ENCODE results near the gene MAGI2. TPM values are rescaled to one million over a fixed set of nuclear protein-coding genes. Genes with fewer than 3 reads are reported as not detected.

Gene MAGI2
- total and polyA plus RNA-seq, 2 donors (not counting 3 experiments of a cell fraction or from before 2014, with no cell fraction given), result 0.28 to 6.0 TPM

GRCh38 chr7:78139335-78139734 lies 1314.1 kb downstream of the MAGI2 start:
- Histone ChIP-seq H3K79me2 (ENCODE audit: control insufficient read depth, insufficient read depth, low read length) (no peaks in the 10 kb centered on the region), H3K4me1 (ENCODE audit: control insufficient read depth, extremely low read depth, insufficient read depth, low read length) (no peaks in the 10 kb centered on the region), H3K27me3 (ENCODE audit: control insufficient read depth in 2 of 2, insufficient read depth in 2 of 2, low read length in 2 of 2) (no peaks in the 10 kb centered on the region), H3K4me2 (ENCODE audit: insufficient read depth, low read length) (no peak overlapping the region), H3K4me3 (replicated peaks in 1 of 3; ENCODE audit: insufficient read depth in 1 of 3, low read depth in 1 of 3, low read length in 3 of 3) (no peak overlapping the region), H3K36me3 (ENCODE audit: control insufficient read depth in 2 of 2, extremely low read depth in 1 of 2, insufficient read depth in 2 of 2, low read length in 2 of 2) (no peaks in the 10 kb centered on the region), H3K9ac (replicated peaks; ENCODE audit: extremely low read depth, insufficient read depth, low read length) (no peak overlapping the region), H3K9me3 (replicated peaks; ENCODE audit: control insufficient read depth, insufficient read depth, low read length) (no peaks in the 10 kb centered on the region), H3K27ac (ENCODE audit: insufficient read depth, low read depth, low read length) (no peak overlapping the region), H4K20me1 (replicated peaks; ENCODE audit: control insufficient read depth, extremely low read depth, insufficient read depth, low read length) (no peaks in the 10 kb centered on the region), H3K9me1 (replicated peaks; ENCODE audit: control insufficient read depth, extremely low read depth, insufficient read depth, low read length) (no peaks in the 10 kb centered on the region), H2AFZ (ENCODE audit: low read depth, low read length) (no peak overlapping the region)
- dilution Hi-C loops (cut with MboI; ENCODE audit: extremely low pct_ligation_motif_present, low sequenced_read_pairs) (no loop called here), intact Hi-C loops (cut with micrococcal nuclease) (loop anchor here (10.0 kb wide), 1 partner anchor 785 kb away; no protein-coding TSS in a partner anchor)
- FAIRE-seq, result no peak
- no TSS peak for BruUV-seq (replicated peaks)
- TF ChIP-seq MYC (IDR thresholded peaks at IDR 0.05; ENCODE audit: low read depth, low read length), result no peak
- POLR2A ChIA-PET, result no interaction called here
- CTCF ChIA-PET, result no interaction called here
- DNase-seq (ENCODE audit: low read depth, low spot score), result no peak

GRCh38 chr7:78134774-78135173 lies 1318.7 kb downstream of the MAGI2 start:
- H3K27me3 ChIP-seq (ENCODE audit: control insufficient read depth in 2 of 2, insufficient read depth in 2 of 2, low read length in 2 of 2), result no peaks in the 10 kb centered on the region
- H3K9ac ChIP-seq (replicated peaks; ENCODE audit: extremely low read depth, insufficient read depth, low read length), result no peak overlapping the region
- no peak overlapping the region for H3K27ac ChIP-seq (ENCODE audit: insufficient read depth, low read depth, low read length)
- BruUV-seq (replicated peaks), result no TSS peak
- H3K79me2 ChIP-seq (ENCODE audit: control insufficient read depth, insufficient read depth, low read length), result no peaks in the 10 kb centered on the region
- no peak overlapping the region for H2AFZ ChIP-seq (ENCODE audit: low read depth, low read length)
- no peak for FAIRE-seq
- dilution Hi-C loops (cut with MboI; ENCODE audit: extremely low pct_ligation_motif_present, low sequenced_read_pairs), result no loop called here
- H3K4me2 ChIP-seq (ENCODE audit: insufficient read depth, low read length), result no peak overlapping the region
- H3K4me3 ChIP-seq (replicated peaks in 1 of 3; ENCODE audit: insufficient read depth in 1 of 3, low read depth in 1 of 3, low read length in 3 of 3), result no peak overlapping the region
- H3K4me1 ChIP-seq (ENCODE audit: control insufficient read depth, extremely low read depth, insufficient read depth, low read length), result no peaks in the 10 kb centered on the region
- H3K9me3 ChIP-seq (replicated peaks; ENCODE audit: control insufficient read depth, insufficient read depth, low read length), result no peaks in the 10 kb centered on the region
- H3K36me3 ChIP-seq (ENCODE audit: control insufficient read depth in 2 of 2, extremely low read depth in 1 of 2, insufficient read depth in 2 of 2, low read length in 2 of 2), result no peaks in the 10 kb centered on the region
- intact Hi-C loops (cut with micrococcal nuclease), result loop anchor here (10.0 kb wide), 1 partner anchor 790 kb away; no protein-coding TSS in a partner anchor
- TF ChIP-seq POLR2AphosphoS5 (IDR thresholded peaks at IDR 0.05; ENCODE audit: insufficient read depth, low read depth, low read length) (no peak), MAX (IDR thresholded peaks at IDR 0.05; ENCODE audit: insufficient read depth, insufficient read length) (no peak), FOS (IDR thresholded peaks at IDR 0.05; ENCODE audit: borderline replicate concordance, insufficient read depth, low read length) (no peak), GATA2 (IDR thresholded peaks at IDR 0.05; ENCODE audit: insufficient read depth, insufficient read length, low read depth, low read length) (no peak), JUN (IDR thresholded peaks at IDR 0.05; ENCODE audit: borderline replicate concordance, insufficient read depth, insufficient read length, low read depth) (no peak), MYC (IDR thresholded peaks at IDR 0.05; ENCODE audit: low read depth, low read length) (no peak), CTCF (IDR thresholded peaks at IDR 0.05; ENCODE audit: extremely low read depth in 1 of 2, insufficient read depth in 1 of 2, low read depth in 1 of 2, low read length in 2 of 2) (no peak), EZH2 (IDR thresholded peaks at IDR 0.05; ENCODE audit: borderline replicate concordance, low read depth, low read length, severe bottlenecking) (no peak), POLR2A (IDR thresholded peaks at IDR 0.05; ENCODE audit: low read depth, low read length) (no peak)
- H3K9me1 ChIP-seq (replicated peaks; ENCODE audit: control insufficient read depth, extremely low read depth, insufficient read depth, low read length), result no peaks in the 10 kb centered on the region
- POLR2A ChIA-PET, result no interaction called here
- CTCF ChIA-PET, result interaction anchor here (0.6 to 2.9 kb wide), 30 partner anchors 9 to 1912 kb away, joined by 3 to 20 read pairs (median 5); no protein-coding TSS in a partner anchor
- DNase-seq (ENCODE audit: low read depth, low spot score), result no peak
- H4K20me1 ChIP-seq (replicated peaks; ENCODE audit: control insufficient read depth, extremely low read depth, insufficient read depth, low read length), result no peaks in the 10 kb centered on the region
